ENCODE results near the gene ZNF219.

The ZNF219 gene

GRCh38 chr14:21098076-21098891 is at the start of gene ZNF219:
TSS of gene ZNF219 (minus strand) at chr14:21098655. CDS start at chr14:21093591, 5,064 bp downstream.
- peaks cover 69% of the 10 kb centered on the region for H3K4me1 Mint-ChIP-seq

DNA sequence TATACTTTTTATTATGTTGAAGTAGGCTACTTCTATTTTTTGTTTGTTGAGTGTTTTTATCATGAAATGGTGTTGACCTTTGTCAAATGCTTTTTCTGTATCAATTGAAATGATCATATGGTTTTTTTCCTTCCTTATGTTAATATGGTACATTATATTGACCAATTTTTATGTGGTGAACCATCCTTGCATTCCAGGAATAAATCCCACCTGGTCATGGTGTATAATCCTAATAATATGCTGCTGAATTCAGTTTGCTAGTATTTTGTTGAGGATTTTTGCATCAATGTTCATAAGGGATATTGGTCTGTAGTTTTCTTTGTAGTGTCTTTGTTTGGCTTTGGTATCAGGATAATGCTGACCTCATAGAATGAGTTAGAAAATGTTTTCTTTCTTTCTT is 47.0 kb upstream of the ZNF219 start:
- TF ChIP-seq, protein P1, sequence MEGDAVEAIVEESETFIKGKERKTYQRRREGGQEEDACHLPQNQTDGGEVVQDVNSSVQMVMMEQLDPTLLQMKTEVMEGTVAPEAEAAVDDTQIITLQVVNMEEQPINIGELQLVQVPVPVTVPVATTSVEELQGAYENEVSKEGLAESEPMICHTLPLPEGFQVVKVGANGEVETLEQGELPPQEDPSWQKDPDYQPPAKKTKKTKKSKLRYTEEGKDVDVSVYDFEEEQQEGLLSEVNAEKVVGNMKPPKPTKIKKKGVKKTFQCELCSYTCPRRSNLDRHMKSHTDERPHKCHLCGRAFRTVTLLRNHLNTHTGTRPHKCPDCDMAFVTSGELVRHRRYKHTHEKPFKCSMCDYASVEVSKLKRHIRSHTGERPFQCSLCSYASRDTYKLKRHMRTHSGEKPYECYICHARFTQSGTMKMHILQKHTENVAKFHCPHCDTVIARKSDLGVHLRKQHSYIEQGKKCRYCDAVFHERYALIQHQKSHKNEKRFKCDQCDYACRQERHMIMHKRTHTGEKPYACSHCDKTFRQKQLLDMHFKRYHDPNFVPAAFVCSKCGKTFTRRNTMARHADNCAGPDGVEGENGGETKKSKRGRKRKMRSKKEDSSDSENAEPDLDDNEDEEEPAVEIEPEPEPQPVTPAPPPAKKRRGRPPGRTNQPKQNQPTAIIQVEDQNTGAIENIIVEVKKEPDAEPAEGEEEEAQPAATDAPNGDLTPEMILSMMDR (IDR thresholded peaks at IDR 0.05; ENCODE audit: unreplicated experiment in 3 of 3): no peak
- Mint-ChIP-seq H3K4me3 (no peak overlapping the region), H3K4me1 (no peaks in the 10 kb centered on the region)

More at GRCh38 chr14:21098076-21098891, at the start of gene ZNF219:
- peak within 1 kb of the TSS; percentile 89 to 94 (median 94) for H3K4me3 Mint-ChIP-seq
- peak within 1 kb of the TSS; percentile 94 to 97 (median 95) for H3K27ac Mint-ChIP-seq
- H3K36me3 Mint-ChIP-seq (ENCODE audit: low read depth): no peaks in the 10 kb centered on the region
- TF ChIP-seq, protein P1 (IDR thresholded peaks at IDR 0.05; ENCODE audit: unreplicated experiment in 3 of 3): no peak
- no peaks in the 10 kb centered on the region for H3K27me3 Mint-ChIP-seq (ENCODE audit: low read depth)
- no peaks in the 10 kb centered on the region for H3K9me3 Mint-ChIP-seq

GRCh38 chr14:21142357-21142756 is 43.9 kb upstream of the ZNF219 start:
- H3K4me3 Mint-ChIP-seq: no peak overlapping the region
- H3K4me1 Mint-ChIP-seq: no peaks in the 10 kb centered on the region
- TF ChIP-seq, protein P1 (IDR thresholded peaks at IDR 0.05; ENCODE audit: unreplicated experiment in 3 of 3): no peak
- H3K36me3 Mint-ChIP-seq (ENCODE audit: low read depth): no peaks in the 10 kb centered on the region
- H3K27me3 Mint-ChIP-seq (ENCODE audit: low read depth): peaks cover 6% of the 10 kb centered on the region
- H3K9me3 Mint-ChIP-seq: peaks cover 10% of the 10 kb centered on the region
- H3K27ac Mint-ChIP-seq: no peak overlapping the region

More for the DNA sequence above, 47.0 kb upstream of the ZNF219 start:
- Mint-ChIP-seq H3K36me3 (ENCODE audit: low read depth) (no peaks in the 10 kb centered on the region), H3K9me3 (peaks cover 10% of the 10 kb centered on the region), H3K27me3 (ENCODE audit: low read depth) (peaks cover 6% of the 10 kb centered on the region), H3K27ac (no peak overlapping the region)

DNA sequence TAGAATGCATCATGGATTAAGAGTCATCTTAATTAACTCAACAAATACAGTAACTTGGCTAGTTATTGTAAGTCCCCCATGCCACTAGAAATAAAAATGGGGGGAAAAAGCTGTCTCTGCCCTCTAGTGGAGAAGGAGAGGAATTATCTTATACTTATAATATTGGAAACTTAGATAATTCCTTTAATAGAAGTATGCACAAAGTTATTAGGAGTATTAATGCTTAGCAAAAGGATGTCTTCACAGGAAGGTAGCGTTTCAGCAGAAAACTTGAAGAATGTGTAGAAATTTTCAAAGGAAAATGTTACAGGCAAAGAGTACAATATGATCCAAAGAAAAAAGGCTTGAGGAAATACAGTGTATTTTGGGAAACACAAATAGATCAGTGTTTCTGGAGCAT is 37.6 kb upstream of the ZNF219 start:
- Mint-ChIP-seq H3K9me3 (no peaks in the 10 kb centered on the region), H3K27ac (no peak overlapping the region), H3K27me3 (ENCODE audit: low read depth) (no peaks in the 10 kb centered on the region), H3K36me3 (ENCODE audit: low read depth) (no peaks in the 10 kb centered on the region), H3K4me3 (no peak overlapping the region), H3K4me1 (no peaks in the 10 kb centered on the region)
- TF ChIP-seq, protein P1 (IDR thresholded peaks at IDR 0.05; ENCODE audit: unreplicated experiment in 3 of 3): peak; percentile 59 to 71 (median 61)

DNA sequence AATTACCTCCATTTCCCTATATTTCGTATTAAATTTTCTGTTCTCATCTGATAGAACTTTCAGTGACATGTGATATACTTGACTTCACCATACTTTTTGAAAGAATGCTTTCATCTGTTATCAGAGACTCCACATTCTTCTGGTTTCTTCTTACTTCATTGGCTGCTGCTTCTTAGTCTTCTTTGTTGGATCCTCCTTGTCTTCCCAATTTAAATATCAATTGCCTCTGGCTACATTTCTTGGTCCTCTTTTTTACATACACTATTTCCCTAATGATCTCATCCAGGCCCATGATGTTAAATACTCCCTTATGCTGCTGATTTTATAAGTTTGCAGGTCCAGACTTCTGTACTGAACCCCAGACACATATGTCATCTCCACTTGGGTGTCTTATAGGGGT is 35.4 kb upstream of the ZNF219 start:
- no peaks in the 10 kb centered on the region for H3K9me3 Mint-ChIP-seq
- H3K27me3 Mint-ChIP-seq (ENCODE audit: low read depth): no peaks in the 10 kb centered on the region
- no peaks in the 10 kb centered on the region for H3K36me3 Mint-ChIP-seq (ENCODE audit: low read depth)
- no peaks in the 10 kb centered on the region for H3K4me1 Mint-ChIP-seq
- no peak overlapping the region for H3K27ac Mint-ChIP-seq
- TF ChIP-seq, protein P1 (IDR thresholded peaks at IDR 0.05; ENCODE audit: unreplicated experiment in 3 of 3): no peak
- H3K4me3 Mint-ChIP-seq: no peak overlapping the region

DNA sequence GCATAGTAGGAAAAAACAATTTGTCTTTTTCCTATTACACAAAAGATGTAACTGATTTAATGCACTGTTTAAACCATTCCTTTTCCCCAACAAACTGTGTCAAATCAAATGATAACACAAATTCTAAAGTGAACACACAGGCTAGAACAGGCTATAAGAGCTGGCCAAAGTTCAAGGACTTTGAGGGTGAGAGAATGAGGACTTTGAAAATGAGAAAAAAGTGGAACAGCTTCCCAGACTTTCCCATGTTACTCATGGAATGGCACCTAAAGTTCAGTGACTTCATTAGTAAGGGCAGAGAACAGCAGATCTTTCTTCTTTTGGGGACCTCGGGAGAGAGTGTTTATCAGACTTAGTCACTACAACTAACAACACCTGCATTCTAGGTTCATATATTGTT is 25.0 kb upstream of the ZNF219 start:
- TF ChIP-seq, protein P1 (IDR thresholded peaks at IDR 0.05; ENCODE audit: unreplicated experiment in 3 of 3): no peak

More for the DNA sequence above, 25.0 kb upstream of the ZNF219 start:
- Mint-ChIP-seq H3K4me1 (no peaks in the 10 kb centered on the region), H3K36me3 (ENCODE audit: low read depth) (no peaks in the 10 kb centered on the region), H3K27me3 (ENCODE audit: low read depth) (no peaks in the 10 kb centered on the region), H3K27ac (no peak overlapping the region), H3K4me3 (no peak overlapping the region), H3K9me3 (peaks cover 3% of the 10 kb centered on the region)
